Ovary (tissue), 3 donors: Measurements from ENCODE around the gene RNF183.

Experiments
- POLR2A ChIP-seq: fragments of 450-650 bp; IDR thresholded peaks from one replicate; pipeline ENCODE4 v1.6.1; 2017; ENCODE audit warnings: antibody characterized with exemption, mild to moderate bottlenecking, moderate library complexity
- TF ChIP-seq, protein P1 (sequence below), 3 donors: fragments of 450-650 bp in 2 of 3; fragments of 200-600 bp in 1 of 3; IDR thresholded peaks; one replicate each; pipeline versions ENCODE4 v1.5.1 to v1.8.0; 2016 to 2022; ENCODE audit warnings: antibody characterized with exemption in 3 of 3, mild to moderate bottlenecking in 1 of 3
- donor health status: DM: no; HTN: no; CAD: no.

DNA sequence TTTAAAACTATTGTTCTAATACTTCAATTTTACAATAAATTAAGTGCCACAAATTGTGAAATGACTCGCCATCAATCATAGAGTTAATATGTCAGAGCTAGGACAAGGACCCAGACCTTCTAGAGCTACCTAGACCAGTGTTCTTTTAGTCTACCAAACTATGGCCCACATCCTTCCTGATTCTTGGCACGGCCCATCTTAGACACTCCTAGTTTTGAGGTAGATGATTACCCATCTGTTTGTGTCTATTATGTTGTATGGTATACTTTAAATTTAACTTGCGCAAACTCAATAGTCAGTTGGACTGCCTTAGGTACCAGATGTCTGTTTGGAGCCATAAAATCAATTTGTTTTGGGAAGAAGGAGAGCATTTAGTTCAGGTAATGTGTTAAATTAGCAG lies 45.3 kb downstream of the RNF183 start:
- TF ChIP-seq, protein P1, sequence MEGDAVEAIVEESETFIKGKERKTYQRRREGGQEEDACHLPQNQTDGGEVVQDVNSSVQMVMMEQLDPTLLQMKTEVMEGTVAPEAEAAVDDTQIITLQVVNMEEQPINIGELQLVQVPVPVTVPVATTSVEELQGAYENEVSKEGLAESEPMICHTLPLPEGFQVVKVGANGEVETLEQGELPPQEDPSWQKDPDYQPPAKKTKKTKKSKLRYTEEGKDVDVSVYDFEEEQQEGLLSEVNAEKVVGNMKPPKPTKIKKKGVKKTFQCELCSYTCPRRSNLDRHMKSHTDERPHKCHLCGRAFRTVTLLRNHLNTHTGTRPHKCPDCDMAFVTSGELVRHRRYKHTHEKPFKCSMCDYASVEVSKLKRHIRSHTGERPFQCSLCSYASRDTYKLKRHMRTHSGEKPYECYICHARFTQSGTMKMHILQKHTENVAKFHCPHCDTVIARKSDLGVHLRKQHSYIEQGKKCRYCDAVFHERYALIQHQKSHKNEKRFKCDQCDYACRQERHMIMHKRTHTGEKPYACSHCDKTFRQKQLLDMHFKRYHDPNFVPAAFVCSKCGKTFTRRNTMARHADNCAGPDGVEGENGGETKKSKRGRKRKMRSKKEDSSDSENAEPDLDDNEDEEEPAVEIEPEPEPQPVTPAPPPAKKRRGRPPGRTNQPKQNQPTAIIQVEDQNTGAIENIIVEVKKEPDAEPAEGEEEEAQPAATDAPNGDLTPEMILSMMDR (IDR thresholded peaks at IDR 0.05) = no peak
- TF ChIP-seq POLR2A = no peak
